HUES64 (cell line): ENCODE measurements around the gene BACE2.

Experiments
- H3K27ac ChIP-seq: 2 replicates; pipeline ENCODE4 v1.7.0; 2013; ENCODE audit warnings: low read depth, low read length, inconsistent platforms
- H3K27me3 ChIP-seq: 2 replicates; pipeline ENCODE4 v1.6.1; 2013; ENCODE audit warnings: mild to moderate bottlenecking, low read length; ENCODE audit not compliant: insufficient read depth
- H3K36me3 ChIP-seq: 2 replicates; pipeline ENCODE4 v1.6.1; 2013; ENCODE audit warnings: mild to moderate bottlenecking, low read length; ENCODE audit not compliant: insufficient read depth
- H3K4me1 ChIP-seq: 2 replicates; pipeline ENCODE4 v1.6.1; 2013; ENCODE audit warnings: mild to moderate bottlenecking, low read length, moderate library complexity; ENCODE audit not compliant: insufficient read depth
- H3K4me3 ChIP-seq: 2 replicates; pipeline ENCODE4 v1.5.1; 2013; ENCODE audit warnings: mild to moderate bottlenecking, low read length, moderate library complexity
- H3K9ac ChIP-seq: 2 replicates; pipeline ENCODE4 v1.6.1; 2013; ENCODE audit warnings: mild to moderate bottlenecking, low read depth, low read length
- H3K9me3 ChIP-seq: 2 replicates; pipeline ENCODE4 v1.6.1; 2013; ENCODE audit warnings: low read depth, low read length; ENCODE audit not compliant: insufficient read depth
- WGBS: fragments of 150-250, 120-280 bp; methylation state at CpG from one replicate; pipeline ENCODE4 v1.1.7; 2013; ENCODE audit warnings: missing lambda C conversion rate; 5-methylcytosine and 5-hydroxymethylcytosine counted together

BACE2 gene

DNA sequence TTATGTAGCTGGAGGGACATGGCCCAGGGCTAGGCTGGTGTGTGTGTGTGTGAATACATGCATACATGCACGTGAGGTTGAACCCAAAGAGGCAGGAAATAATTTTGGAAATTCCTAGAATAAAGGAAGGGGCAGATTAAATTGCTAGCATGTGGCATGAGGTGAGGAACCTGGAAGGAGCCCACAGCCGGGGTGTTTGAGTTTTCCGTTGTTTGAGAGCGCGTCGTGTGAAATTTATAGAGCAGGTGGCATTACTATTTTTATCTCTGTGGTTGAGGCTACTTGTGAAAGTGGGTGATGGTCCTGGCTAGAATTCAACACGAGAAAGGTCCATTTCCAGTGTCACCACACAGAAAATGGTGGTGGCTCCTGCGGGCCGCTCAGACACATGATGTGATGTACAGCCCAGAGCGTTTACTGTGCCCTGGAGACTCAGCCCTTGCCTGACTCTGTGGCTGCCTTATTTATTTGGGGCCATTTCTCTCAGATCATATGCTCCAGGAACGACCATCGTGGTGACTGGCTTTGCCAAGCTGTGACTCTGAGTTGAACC lies 48.0 kb downstream of the BACE2 start:
- no peaks in the 10 kb centered on the region for H3K27me3 ChIP-seq
- H3K27ac ChIP-seq: no peak overlapping the region
- no peak overlapping the region for H3K9ac ChIP-seq
- no peaks in the 10 kb centered on the region for H3K36me3 ChIP-seq
- no peak overlapping the region for H3K4me3 ChIP-seq
- H3K9me3 ChIP-seq: no peaks in the 10 kb centered on the region
- 93% methylated on average over 12 of the region's 12 CpGs for WGBS
- peaks cover 4% of the 10 kb centered on the region; the same call in 1 of the 2 replicates for H3K4me1 ChIP-seq

DNA sequence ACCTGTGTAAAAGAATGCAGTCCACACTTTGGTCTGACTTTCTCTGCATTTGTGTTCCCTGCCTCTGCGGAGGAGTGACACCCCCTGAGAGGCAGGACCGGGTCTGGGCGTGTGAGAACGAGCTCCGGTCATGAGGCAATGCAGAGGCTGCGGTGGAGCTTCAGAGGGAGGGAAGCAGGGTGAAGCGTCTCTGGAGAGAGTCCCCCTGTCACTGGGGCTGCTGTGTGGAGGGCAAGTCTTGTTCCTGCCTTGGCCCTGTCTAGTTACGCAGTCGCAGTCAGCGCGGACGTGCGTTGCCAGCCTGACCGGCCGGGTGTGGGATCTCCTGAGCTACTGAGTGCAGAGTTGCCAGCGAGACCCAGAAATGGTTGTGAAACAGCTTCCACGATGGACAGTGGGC lies 48.5 kb downstream of the BACE2 start:
- no peaks in the 10 kb centered on the region for H3K27me3 ChIP-seq
- no peak overlapping the region for H3K27ac ChIP-seq
- H3K36me3 ChIP-seq: no peaks in the 10 kb centered on the region
- peaks cover 4% of the 10 kb centered on the region; the same call in 1 of the 2 replicates for H3K4me1 ChIP-seq
- H3K9me3 ChIP-seq: no peaks in the 10 kb centered on the region
- H3K9ac ChIP-seq: no peak overlapping the region
- 86% methylated on average over 17 of the region's 17 CpGs for WGBS
- no peak overlapping the region for H3K4me3 ChIP-seq

DNA sequence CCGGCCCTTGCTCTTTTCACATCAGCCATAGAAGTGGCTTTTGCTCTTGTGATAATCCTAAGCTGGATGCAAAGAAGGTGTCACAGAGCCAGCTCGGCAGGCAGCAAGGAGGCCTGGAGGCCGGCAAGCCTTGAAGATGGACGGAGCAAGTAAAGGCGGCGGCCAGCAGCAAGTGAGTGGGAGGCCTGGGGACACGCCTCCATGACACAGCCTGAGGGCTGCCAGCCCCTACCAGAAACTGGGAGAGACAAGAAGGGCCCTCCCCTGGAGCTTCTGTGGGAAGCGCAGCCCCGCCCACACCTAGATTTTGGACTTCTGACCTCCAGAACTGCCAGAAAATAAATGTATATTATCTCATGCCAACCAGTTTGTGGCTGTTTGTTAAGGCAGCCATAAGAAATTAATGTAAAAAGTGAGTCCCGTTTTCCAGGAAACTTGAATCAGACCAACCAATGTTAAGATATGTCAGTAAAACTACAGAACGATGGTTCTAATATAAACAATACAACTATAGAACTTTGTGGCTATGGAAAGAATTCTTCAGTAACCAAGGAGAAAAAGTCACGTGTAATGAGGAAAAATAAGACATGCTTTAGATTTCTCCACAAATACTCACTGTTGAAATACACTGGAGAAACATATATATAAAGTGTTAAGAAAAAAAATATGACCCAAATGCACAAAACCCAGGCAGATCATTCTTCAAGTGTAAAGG lies 49.9 kb downstream of the BACE2 start:
- H3K9me3 ChIP-seq: no peaks in the 10 kb centered on the region
- no peak overlapping the region for H3K4me3 ChIP-seq
- peaks cover 2% of the 10 kb centered on the region; the same call in 1 of the 2 replicates for H3K4me1 ChIP-seq
- no peak overlapping the region for H3K27ac ChIP-seq
- H3K27me3 ChIP-seq: no peaks in the 10 kb centered on the region
- 65% methylated on average over 10 of the region's 12 CpGs for WGBS
- H3K9ac ChIP-seq: no peak overlapping the region
- no peaks in the 10 kb centered on the region for H3K36me3 ChIP-seq

DNA sequence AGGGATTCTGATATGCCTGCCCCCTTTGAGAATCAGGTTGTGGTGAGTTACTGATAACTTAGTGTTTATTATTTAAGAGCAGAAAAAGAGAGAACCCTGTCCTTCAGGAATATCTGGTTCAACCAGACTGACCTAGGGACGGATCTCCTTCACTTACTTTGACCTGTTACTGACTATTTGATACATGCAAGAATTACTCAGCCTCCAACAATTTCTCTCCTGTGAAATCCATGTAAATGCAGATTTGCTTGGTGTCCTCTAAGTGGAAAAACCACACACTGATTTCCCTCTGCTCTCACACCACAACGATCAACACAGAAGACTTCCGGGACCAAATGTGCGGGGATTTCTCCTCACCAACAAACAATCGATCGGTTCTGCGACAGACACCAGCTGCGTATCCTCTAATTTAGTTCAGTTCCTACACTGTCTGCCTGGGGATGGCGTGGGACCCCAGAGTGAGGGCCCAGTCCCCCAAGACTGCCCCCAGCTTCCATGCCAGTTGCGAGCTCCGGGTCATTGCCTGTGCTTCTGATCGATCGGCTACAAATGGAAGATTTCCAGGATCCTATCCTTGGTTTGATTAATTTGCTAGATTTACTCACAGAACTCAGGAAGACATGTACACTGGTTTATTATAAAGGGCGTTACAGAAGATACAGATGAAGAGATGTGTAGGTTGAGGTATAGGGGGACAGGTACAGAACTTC lies 51.7 kb downstream of the BACE2 start:
- H3K9me3 ChIP-seq: no peaks in the 10 kb centered on the region
- no peaks in the 10 kb centered on the region for H3K4me1 ChIP-seq
- H3K9ac ChIP-seq: no peak overlapping the region
- H3K27ac ChIP-seq: no peak overlapping the region
- H3K27me3 ChIP-seq: no peaks in the 10 kb centered on the region
- H3K4me3 ChIP-seq: no peak overlapping the region
- H3K36me3 ChIP-seq: no peaks in the 10 kb centered on the region
- WGBS: 94% methylated on average over 14 of the region's 14 CpGs

DNA sequence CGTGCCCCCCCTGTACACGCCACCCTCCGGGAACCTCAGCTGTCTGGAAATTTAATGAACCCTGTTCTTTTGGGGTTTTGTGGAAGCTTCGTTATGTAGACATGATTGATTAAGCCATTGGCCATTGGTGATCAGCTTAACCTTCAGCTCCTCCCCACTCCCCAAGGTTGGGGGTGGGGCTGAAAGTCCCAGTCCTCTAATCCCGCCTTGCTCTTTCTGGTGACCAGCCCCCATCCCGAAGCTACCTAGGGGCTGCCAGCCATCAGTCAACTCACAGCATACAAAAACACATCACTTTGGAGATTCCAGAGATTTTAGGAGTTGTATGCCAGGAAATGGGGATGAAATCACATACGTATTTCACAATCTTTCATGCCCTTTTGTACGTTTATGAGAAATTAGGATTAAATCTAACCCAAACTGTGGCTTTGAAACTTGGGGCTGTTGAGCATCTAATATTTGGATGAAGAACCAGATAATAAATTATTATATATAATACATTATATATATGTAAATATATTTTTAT lies 52.3 kb downstream of the BACE2 start:
- Histone ChIP-seq H3K27ac (no peak overlapping the region), H3K4me3 (no peak overlapping the region), H3K27me3 (no peaks in the 10 kb centered on the region)

DNA sequence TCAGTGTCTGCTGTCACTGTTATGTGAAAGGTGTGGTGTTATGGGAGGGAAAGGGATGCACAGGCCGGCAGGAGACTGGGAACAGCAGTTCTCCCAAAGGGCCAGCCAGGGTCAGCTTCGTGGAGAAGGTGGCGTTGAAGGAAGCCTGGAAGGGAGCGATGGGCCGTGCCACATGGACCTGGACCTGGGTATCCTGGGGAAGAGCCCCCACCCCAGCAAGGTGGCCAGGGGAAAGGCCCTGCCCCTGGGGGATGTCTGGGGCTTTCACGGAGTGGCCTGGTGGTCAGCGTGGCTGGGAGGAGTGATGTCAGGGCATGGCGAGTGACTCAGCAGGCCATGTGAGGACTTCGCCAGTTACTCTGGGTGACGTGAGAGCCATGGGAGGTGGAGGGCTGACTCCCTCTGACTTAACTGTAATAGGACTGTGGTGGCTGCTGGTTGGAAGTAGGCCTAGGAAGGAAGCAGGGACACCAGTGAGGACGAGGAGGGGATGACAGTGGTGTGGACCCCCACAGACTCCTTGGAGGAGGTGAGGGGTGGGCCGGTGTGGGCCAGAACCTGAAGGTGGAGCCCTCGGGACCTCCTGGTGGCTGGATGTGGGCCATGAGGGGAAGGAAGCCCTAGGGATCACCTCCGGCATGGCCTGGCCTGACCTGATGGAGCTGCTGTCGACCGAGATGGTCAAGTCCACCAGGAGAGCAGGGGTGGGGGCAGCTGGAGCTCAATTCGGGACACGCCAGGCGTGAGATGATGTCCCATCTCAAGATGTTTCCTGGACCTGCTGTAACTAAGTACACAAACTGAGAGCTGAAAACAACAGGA lies 54.5 kb downstream of the BACE2 start:
- H3K4me1 ChIP-seq: no peaks in the 10 kb centered on the region
- no peaks in the 10 kb centered on the region for H3K9me3 ChIP-seq
- H3K36me3 ChIP-seq: no peaks in the 10 kb centered on the region
- H3K27me3 ChIP-seq: no peaks in the 10 kb centered on the region
- no peak overlapping the region for H3K27ac ChIP-seq
- no peak overlapping the region for H3K9ac ChIP-seq
- H3K4me3 ChIP-seq: no peak overlapping the region
- 95% methylated on average over 19 of the region's 19 CpGs for WGBS

More for the DNA sequence above, 52.3 kb downstream of the BACE2 start:
- Histone ChIP-seq H3K4me1 (no peaks in the 10 kb centered on the region), H3K9ac (no peak overlapping the region), H3K36me3 (no peaks in the 10 kb centered on the region), H3K9me3 (no peaks in the 10 kb centered on the region)
- WGBS: 95% methylated on average over 5 of the region's 8 CpGs

DNA sequence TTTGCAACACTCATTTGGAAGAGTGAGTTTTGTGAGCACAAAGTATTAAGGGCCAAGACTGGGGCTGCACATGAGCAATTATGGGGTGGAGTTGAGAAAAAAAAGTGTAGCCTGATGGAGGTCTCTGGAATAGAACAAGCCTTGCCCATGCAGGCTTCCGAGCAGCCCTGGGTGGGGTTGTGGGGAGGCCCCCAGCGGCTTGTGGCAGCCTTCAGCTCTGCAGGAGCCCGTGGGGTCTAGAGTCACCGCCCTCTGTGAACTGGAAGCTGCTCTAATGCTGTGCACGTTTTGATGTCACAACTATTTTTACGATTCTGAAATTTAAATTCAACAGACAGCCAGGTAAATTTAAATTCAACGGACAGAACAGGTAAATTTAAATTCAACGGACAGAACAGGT lies 58.9 kb downstream of the BACE2 start:
- peaks cover 2% of the 10 kb centered on the region; the same call in 1 of the 2 replicates for H3K4me1 ChIP-seq
- no peaks in the 10 kb centered on the region for H3K36me3 ChIP-seq
- H3K9me3 ChIP-seq: no peaks in the 10 kb centered on the region
- 92% methylated on average over 8 of the region's 8 CpGs for WGBS
- H3K27me3 ChIP-seq: no peaks in the 10 kb centered on the region
- H3K4me3 ChIP-seq: no peak overlapping the region
- no peak overlapping the region for H3K9ac ChIP-seq
- no peak overlapping the region for H3K27ac ChIP-seq

DNA sequence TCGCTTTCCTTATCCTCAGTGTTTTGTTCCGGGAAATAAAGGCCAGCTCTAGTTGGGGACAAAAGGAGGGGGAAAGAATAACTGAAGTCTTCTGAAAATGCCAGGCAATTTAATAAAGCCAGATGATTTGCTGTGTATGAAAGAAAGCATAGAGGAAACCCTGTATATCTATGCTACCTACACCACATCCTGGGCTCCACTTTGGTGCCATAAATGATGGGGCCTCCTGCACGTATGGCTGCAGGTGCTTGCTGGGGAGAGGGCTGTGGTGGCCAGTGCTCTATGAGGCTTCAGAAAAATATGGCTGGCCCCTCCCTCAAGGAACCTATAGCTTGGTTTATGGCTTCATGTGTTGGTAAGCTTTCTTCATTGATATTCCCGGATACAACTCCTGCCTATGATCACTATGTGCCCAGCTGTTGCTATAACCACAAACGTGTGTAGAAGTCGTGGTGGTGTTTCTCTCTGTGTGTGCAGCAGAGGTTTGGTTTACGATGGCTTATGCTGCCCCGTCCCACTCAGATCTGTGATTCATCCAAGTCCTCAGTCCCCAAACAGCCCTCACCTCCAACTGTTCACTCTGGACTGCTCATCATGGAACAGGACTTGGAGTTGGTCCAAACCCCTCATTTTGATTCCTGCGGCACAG lies 59.5 kb downstream of the BACE2 start:
- 95% methylated on average over 9 of the region's 9 CpGs for WGBS
- Histone ChIP-seq H3K27me3 (no peaks in the 10 kb centered on the region), H3K27ac (no peak overlapping the region), H3K9me3 (no peaks in the 10 kb centered on the region), H3K4me1 (peaks cover 5% of the 10 kb centered on the region; the same call in 1 of the 2 replicates), H3K4me3 (no peak overlapping the region), H3K36me3 (no peaks in the 10 kb centered on the region), H3K9ac (no peak overlapping the region)

DNA sequence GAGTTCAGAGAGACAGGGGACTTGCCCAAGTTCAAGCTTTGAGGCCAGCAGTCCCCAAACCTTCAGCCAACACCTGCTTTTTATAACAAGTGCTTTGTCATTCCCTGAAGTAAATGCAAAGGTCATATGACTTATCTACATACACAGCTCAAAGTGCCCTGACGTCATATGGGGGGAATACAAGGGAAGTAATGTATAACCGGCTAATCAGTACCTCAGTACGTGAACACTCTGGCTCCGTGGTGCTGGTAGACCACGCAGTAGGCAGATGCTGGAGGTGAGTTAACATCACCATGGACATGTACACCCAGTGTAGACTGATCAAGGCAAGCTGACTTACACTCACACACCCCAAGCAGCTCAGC lies 60.0 kb downstream of the BACE2 start:
- H3K4me1 ChIP-seq: peaks cover 5% of the 10 kb centered on the region; the same call in 1 of the 2 replicates
- 95% methylated on average over 5 of the region's 5 CpGs for WGBS
- no peaks in the 10 kb centered on the region for H3K36me3 ChIP-seq
- no peaks in the 10 kb centered on the region for H3K9me3 ChIP-seq
- no peak overlapping the region for H3K27ac ChIP-seq
- no peaks in the 10 kb centered on the region for H3K27me3 ChIP-seq
- H3K4me3 ChIP-seq: no peak overlapping the region
- no peak overlapping the region for H3K9ac ChIP-seq

DNA sequence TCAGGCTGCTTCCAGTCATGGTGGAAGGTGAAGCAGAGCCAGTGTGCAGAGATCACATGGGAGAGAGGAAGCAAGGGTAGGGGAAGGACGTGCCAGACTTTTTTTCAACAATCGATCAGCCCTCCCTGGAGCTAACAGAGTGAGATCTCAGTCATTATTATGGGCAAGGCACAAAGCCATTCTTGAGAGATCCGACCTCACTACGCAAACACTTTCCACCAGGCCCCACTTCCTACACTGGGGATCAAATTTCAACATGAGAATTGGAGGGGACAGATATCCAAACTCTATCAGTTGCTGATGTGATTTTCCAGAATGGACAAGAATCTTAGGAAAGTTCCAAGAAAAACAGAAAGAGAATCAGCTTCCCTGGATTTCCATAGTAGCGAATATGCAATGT lies 60.5 kb downstream of the BACE2 start:
- WGBS: 93% methylated on average over 5 of the region's 5 CpGs
- peaks cover 5% of the 10 kb centered on the region; the same call in 1 of the 2 replicates for H3K4me1 ChIP-seq

More for the DNA sequence above, 60.5 kb downstream of the BACE2 start:
- no peak overlapping the region for H3K27ac ChIP-seq
- no peak overlapping the region for H3K9ac ChIP-seq
- no peak overlapping the region for H3K4me3 ChIP-seq
- H3K36me3 ChIP-seq: no peaks in the 10 kb centered on the region
- H3K9me3 ChIP-seq: no peaks in the 10 kb centered on the region
- H3K27me3 ChIP-seq: no peaks in the 10 kb centered on the region
